GM21717 (cell line): ENCODE data around the gene TMEM266.

Experiments used
- ATAC-seq: cut with Tn5 transposase; IDR thresholded peaks from one replicate; pipeline ENCODE4 v1.9.1; 2021; ENCODE audit warnings: mild to moderate bottlenecking, moderate library complexity; ENCODE audit not compliant: unreplicated experiment

Gene TMEM266

DNA sequence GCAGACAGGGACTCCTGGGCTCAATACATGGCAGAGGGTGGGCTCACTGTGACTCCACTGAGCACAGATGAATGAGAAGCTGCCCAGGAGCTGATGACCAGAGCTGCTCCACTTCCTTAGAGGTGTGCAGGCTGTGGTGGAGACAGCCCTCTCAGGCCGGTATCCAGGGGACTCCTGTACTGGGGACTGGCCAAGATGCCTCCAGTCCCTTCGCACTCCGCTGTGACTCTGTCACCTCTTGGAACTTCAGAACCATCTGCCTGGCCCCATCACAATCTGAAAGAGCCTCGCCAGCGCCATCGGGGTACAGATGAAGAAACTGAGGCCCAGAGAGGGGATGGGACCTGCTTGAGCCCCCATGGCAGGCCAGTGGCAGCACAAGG is 140.3 kb downstream of the TMEM266 start:
- no peak for ATAC-seq

DNA sequence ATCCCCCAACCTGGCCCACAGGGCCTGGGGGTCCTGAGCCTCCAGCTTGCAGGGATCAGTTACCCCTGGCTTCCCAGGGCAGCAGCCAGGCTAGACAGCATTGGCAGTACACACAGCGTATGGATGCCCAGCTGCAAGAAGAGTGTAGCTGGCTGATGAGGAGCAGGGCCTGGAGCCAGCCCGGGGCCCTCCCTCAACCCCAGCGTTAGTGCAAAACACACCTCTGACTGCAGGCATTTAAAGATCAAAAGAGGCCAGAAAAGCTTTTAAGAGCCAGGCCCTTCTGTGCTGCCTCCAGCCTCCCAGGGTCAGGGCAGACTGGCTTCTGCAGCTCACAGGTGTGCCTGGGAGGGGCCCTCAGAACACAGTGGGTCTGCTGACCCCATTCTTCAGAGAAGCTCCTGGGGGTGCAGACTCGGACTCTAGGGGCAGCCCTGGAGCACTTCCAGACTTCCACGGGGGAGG is 140.9 kb downstream of the TMEM266 start:
- no peak for ATAC-seq

DNA sequence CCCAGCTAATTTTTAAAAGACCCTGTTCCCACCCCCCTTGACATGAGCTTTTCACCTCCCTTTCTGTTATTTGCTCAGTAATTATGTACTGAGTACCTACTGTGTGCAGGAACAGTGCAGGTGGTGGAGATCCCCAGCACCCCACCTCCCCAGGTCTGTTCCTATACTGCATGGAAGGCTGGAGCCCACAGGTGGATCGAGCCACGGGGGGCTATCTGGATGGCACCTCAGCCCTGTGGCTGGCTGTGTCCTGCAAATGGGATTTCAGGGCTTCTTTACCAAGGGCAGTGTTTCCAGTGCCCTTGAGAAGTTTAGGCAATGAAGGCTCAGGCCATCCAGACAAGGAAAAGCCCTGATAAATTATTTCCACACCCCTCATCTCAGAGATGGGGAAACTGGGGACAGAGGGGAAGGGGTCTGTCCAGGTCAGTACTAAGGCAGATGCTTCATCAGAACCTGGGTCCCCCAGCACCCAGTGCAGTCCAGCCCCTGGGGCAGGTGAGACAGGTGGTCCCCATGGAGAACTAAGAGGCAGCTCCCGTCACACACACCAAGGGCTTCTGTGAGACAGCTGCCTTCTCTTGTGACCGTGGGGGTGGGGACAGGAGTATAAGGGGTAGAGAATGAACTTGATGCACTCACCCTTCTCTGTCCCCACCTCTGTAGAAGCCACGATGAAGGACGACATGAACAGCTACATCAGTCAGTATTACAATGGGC is 141.9 kb downstream of the TMEM266 start:
- ATAC-seq: no peak

GRCh38 chr15:76203346-76204108 is 143.7 kb downstream of the TMEM266 start:
- ATAC-seq: no peak

DNA sequence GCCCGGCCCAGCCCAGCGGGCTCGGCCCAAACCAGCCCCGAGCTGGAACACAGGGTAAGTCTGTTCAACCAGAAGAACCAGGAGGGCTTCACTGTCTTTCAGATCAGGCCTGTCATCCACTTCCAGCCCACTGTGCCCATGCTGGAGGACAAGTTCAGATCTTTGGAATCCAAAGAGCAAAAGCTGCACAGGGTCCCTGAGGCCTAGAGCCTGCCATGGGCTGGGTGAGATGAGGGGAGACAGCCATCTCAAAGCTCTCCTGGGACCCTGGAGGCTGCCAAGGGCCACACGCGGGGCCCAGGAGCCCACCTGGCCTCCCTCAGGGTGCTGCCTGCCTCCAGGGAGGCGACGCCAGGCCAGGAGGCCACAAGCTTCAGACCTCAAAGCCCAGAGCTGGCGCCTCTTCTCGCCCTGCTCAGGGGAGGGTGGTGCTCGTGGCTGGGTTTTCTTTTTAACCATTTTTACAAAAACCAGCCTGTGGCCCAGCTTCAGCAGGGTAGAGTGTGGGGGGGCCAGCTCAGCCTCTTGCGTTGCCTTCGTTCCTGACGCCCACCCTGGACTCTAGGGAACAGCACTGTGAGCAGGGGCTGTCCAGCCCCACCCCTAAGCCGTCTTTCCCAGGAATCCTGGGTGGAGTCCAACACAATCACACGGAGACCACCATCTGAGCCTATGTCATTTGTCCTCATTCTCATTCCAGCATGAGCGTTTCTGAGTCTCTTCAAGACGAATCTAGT is 144.5 kb downstream of the TMEM266 start:
- no peak for ATAC-seq

DNA sequence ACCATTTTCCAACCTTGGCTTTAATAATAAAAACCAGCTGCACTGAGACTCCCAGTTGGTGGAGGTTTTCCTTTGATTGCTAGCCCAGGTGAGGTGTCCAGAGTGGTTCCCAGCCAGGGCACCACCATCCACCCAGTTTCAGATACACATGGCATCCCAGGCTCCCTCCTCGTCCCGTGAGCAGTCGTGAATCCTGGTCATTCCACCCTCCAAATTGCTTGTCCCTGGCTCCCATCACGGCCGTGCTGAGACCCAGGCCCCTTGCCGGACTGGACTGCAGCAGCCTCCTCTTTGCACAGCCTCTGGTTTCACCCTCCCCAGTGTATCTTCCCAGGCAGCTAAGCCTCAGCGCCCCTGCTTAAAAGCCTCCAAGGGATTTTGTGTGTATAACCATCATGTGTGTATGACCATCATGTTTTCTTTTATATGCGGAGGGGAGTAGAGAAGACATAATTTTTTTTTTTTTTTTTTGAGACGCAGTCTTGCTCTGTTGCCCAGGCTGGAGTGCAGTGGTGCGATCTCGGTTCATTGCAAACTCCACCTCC is 145.2 kb downstream of the TMEM266 start:
- no peak for ATAC-seq

DNA sequence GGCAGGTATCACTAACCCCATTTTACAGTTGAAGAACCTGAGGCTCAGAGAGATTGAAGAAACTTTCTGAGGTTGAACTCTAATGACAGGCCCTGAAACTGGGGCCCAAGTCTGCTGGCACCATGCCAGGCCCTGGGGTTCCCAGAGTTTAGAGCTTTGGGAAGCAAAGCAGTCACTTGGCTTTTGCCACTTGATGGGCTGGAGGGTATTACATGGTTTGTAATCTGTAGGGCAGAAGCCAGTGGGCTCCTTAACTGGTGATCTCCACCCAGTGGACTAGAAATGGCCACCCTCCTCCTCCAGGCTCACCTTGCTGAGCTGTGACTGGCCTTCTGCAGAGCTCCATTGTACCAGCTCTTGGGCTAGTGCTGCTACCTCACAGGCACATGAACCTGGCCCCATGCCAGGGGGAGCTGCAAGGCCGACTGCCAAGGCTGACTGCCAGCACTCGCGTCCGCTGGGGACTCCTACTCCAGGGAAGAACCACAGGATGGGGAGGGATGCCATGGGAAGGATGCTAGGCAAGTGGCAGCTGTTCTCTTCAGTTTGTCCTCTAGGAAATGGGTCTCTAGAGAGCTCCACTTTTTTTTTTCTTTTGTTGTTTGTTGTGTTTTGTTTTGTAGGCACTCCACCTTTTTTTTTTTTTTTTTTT is 146.7 kb downstream of the TMEM266 start:
- no peak for ATAC-seq

GRCh38 chr15:76208084-76208785 is 148.4 kb downstream of the TMEM266 start:
- no peak for ATAC-seq

GRCh38 chr15:76208786-76209424 is 149.1 kb downstream of the TMEM266 start:
- ATAC-seq: no peak

GRCh38 chr15:76209523-76209922 is 149.7 kb downstream of the TMEM266 start:
- ATAC-seq: no peak

GRCh38 chr15:76209942-76210341 is 150.2 kb downstream of the TMEM266 start:
- no peak for ATAC-seq

DNA sequence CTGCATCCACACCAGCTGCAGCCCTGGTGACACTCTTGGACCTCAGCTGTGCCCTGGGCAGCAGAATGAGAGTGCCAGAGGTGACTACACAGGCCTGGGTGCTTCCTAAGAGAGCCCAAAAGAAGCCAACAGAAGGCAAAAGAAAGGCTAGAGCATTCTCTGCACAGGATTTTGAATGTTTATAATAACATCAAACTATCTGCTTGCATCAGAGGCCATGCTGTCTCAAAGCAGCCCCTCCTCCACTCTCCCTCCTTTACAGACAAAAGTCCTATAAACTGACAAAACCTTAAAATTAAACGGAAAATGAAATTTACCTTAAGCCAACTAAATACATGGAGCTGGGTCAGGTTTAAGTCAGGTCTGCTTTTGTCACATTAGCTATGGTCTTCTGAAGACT is 155.8 kb downstream of the TMEM266 start:
- ATAC-seq: no peak

DNA sequence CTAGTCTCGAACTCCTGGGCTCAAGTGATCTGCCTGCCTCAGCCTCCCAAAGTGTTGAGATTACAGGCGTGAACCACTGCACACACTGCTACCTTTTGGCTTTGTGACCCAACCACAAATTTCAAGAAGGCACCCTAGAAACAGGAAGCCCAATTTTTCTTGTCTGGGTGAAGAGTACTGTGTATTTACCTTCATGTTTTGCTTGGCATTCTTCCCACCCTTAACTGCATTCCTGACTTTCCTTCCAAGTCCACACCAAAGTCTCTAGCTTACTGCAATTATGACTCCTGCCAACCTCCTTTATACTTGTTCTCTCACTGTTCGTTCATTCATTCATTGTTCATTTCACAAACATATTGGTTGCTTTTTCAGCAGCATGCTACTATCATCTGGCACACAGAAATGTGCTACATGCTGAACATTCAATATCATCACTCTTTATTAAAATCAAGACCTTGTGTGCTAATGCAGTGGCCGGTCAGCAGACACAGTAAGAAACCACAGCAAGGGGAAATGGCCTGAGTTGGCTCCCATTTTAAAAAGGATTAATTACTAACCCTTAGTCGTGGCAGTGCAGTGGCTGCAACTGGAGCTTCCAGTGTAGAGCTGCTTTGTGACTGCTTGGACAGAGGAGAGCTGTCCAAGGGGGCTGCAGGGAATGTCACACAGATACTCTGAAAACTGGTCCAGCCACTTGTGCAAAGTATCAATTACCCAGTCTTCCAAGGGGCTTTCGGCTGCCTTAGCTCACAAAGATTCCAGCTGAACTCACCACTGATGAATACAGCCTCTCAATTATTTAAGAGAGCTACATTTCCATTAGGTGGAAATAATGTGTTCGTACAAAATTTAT is 157.5 kb downstream of the TMEM266 start:
- ATAC-seq: no peak

GRCh38 chr15:76217882-76218217 is 158.1 kb downstream of the TMEM266 start:
- no peak for ATAC-seq

- ATAC-seq: no peak
These were observed 161.4 kb downstream of the TMEM266 start for GRCh38 chr15:76221085-76221767.

DNA sequence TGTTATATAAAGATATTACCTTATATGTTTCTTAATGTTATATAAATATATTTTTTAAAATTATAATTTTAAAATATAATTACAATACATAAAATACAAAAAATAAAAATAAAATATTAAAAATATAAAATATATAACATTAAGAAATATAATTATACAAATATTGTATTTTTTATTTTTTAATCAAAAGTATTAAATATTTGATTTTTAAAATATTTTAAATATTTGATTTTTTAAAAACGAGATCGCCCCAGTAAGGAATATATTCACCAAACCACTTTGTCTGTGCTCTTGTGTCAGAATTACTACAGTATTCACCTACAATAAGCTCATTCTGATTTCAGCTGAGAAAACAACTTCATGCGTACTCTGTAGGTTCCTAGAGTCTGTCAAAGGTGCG is 162.4 kb downstream of the TMEM266 start:
- ATAC-seq: no peak

GRCh38 chr15:76223521-76223920 is 163.7 kb downstream of the TMEM266 start:
- no peak for ATAC-seq

GRCh38 chr15:76229266-76229665 is 169.5 kb downstream of the TMEM266 start:
- ATAC-seq: no peak
